Gastrocnemius medialis (tissue), 4 donors: ENCODE data around the gene PSMB10. TPM values are rescaled to one million over a fixed set of nuclear protein-coding genes. Genes with fewer than 3 reads are reported as not detected.

Experiments used
- ATAC-seq, 2 donors: fragments of 150-250 bp; one replicate each; pipeline ENCODE4 v1.9.1; 2016
- DNase-seq, 2 donors: peaks; one replicate each; pipeline ENCODE4 v3.0.0-alpha.2; 2019
- H3K27ac ChIP-seq, 4 donors: fragments of 200-600 bp; sonication (generic); 1 replicate in 1 of 4; 2 replicates in 3 of 4; pipeline ENCODE4 v1.5.1; 2016 to 2018; ENCODE audit warnings: mild to moderate bottlenecking in 2 of 4, moderate library complexity in 1 of 4
- H3K27me3 ChIP-seq, 3 donors: fragments of 200-600 bp; sonication (generic) in 2 of 3; 1 replicate in 1 of 3; 2 replicates in 2 of 3; pipeline versions ENCODE4 v1.5.1 to v1.6.0; 2016 to 2019; ENCODE audit warnings: mild to moderate bottlenecking in 1 of 3, moderate library complexity in 1 of 3
- H3K36me3 ChIP-seq, 2 donors: fragments of 200-600 bp; sonication (generic) in 1 of 2; one replicate each; pipeline ENCODE4 v1.5.1; 2017 to 2018
- H3K4me1 ChIP-seq, 2 donors: fragments of 200-600 bp; sonication (generic) in 1 of 2; one replicate each; pipeline ENCODE4 v1.5.1; 2016 to 2017; ENCODE audit warnings: mild to moderate bottlenecking in 2 of 2
- H3K4me3 ChIP-seq, 4 donors: fragments of 200-600 bp; sonication (generic) in 3 of 4; 1 replicate in 1 of 4; 2 replicates in 3 of 4; pipeline ENCODE4 v1.5.1; 2016 to 2019; ENCODE audit warnings: mild to moderate bottlenecking in 2 of 4
- H3K9me3 ChIP-seq, 3 donors: fragments of 200-600 bp; sonication (generic) in 2 of 3; 1 replicate in 1 of 3; 2 replicates in 2 of 3; pipeline ENCODE4 v1.5.1; 2016 to 2019
- CTCF ChIP-seq, 5 experiments: fragments of 450-650 bp in 3 of 5; fragments of 200-600 bp in 2 of 5; sonication (generic) in 2 of 5; IDR thresholded peaks in 4 of 5; conservative IDR thresholded peaks in 1 of 5; 1 replicate in 4 of 5; 2 replicates in 1 of 5; pipeline ENCODE4 v1.5.1; 2016 to 2019; ENCODE audit warnings: antibody characterized with exemption in 5 of 5, mild to moderate bottlenecking in 3 of 5, moderate library complexity in 3 of 5
- POLR2A ChIP-seq, 2 donors: fragments of 450-650 bp; IDR thresholded peaks; one replicate each; pipeline ENCODE4 v1.6.1; 2017; ENCODE audit warnings: antibody characterized with exemption in 2 of 2, mild to moderate bottlenecking in 2 of 2, moderate library complexity in 2 of 2
- in situ Hi-C, 4 donors: fragments of 200-750 bp; cut with MboI; loops; one replicate each; pipeline versions ENCODE4 v1.15.0 to v1.8.0; 2017; ENCODE audit warnings: low sequenced_read_pairs in 4 of 4
- intact Hi-C: fragments of 100-400 bp; cut with DNase I; formaldehyde crosslinking; loops from one replicate; pipeline ENCODE4 v1.15.1; 2023; ENCODE audit warnings: low total_unique reads
- total RNA-seq, 4 donors: library from RNA; depleted of rRNA; stranded (reverse); fragments of >200 nt; gene quantifications; one replicate each; pipeline versions ENCODE4 v1.1.0 to v1.2.3, GENCODE V29; 2016

Gene PSMB10
- total RNA-seq, 4 donors from 2014 or later, result 18.3 to 41.4 (median 23.9) TPM

GRCh38 chr16:67928561-67929364 lies 7.9 kb downstream of the PSMB10 start:
- Histone ChIP-seq H3K27me3 (no peaks in the 10 kb centered on the region), H3K27ac (peak overlapping the region in 2 of 4 donors; percentile 60 to 66), H3K4me1 (peaks cover 29 to 34% of the 10 kb centered on the region in 2 donors), H3K4me3 (no peak overlapping the region), H3K36me3 (peaks cover 0 to 10% of the 10 kb centered on the region in 2 donors), H3K9me3 (no peaks in the 10 kb centered on the region)
- peak; percentile 59 to 61 for ATAC-seq
- TF ChIP-seq POLR2A (IDR thresholded peaks at IDR 0.05), result no peak
- TF ChIP-seq CTCF (IDR thresholded peaks at IDR 0.05 in 4 of 5, conservative IDR thresholded peaks at IDR 0.05 in 1 of 5), result peak; percentile 88 to 95 (median 93)
- in situ Hi-C loops (loop anchor here (5.0 to 10.0 kb wide), 3 partner anchors 104 to 114 kb away; no protein-coding TSS in a partner anchor), intact Hi-C loops (loop anchor here (1.0 to 10.0 kb wide), 4 partner anchors 44 to 254 kb away; partner anchors contain the start of genes NRN1L and THAP11)
- peak; percentile 46 to 65 for DNase-seq

GRCh38 chr16:67928147-67928546 lies 8.5 kb downstream of the PSMB10 start:
- H3K27me3 ChIP-seq, result no peaks in the 10 kb centered on the region
- TF ChIP-seq CTCF (IDR thresholded peaks at IDR 0.05 in 4 of 5, conservative IDR thresholded peaks at IDR 0.05 in 1 of 5), result no peak
- no peak for TF ChIP-seq POLR2A (IDR thresholded peaks at IDR 0.05)
- peak in 1 of 2 donors; percentile 11 for DNase-seq
- H3K4me1 ChIP-seq, result peaks cover 33 to 40% of the 10 kb centered on the region in 2 donors
- H3K36me3 ChIP-seq, result peaks cover 0 to 10% of the 10 kb centered on the region in 2 donors
- intact Hi-C loops, result loop anchor here (1.0 to 10.0 kb wide), 4 partner anchors 44 to 253 kb away; partner anchors contain the start of genes NRN1L and THAP11
- no peak for ATAC-seq
- no peaks in the 10 kb centered on the region for H3K9me3 ChIP-seq
- in situ Hi-C loops, result loop anchor here (5.0 to 10.0 kb wide), 3 partner anchors 103 to 113 kb away; no protein-coding TSS in a partner anchor
- no peak overlapping the region for H3K4me3 ChIP-seq
- peak overlapping the region in 2 of 4 donors; percentile 60 to 66 for H3K27ac ChIP-seq

DNA sequence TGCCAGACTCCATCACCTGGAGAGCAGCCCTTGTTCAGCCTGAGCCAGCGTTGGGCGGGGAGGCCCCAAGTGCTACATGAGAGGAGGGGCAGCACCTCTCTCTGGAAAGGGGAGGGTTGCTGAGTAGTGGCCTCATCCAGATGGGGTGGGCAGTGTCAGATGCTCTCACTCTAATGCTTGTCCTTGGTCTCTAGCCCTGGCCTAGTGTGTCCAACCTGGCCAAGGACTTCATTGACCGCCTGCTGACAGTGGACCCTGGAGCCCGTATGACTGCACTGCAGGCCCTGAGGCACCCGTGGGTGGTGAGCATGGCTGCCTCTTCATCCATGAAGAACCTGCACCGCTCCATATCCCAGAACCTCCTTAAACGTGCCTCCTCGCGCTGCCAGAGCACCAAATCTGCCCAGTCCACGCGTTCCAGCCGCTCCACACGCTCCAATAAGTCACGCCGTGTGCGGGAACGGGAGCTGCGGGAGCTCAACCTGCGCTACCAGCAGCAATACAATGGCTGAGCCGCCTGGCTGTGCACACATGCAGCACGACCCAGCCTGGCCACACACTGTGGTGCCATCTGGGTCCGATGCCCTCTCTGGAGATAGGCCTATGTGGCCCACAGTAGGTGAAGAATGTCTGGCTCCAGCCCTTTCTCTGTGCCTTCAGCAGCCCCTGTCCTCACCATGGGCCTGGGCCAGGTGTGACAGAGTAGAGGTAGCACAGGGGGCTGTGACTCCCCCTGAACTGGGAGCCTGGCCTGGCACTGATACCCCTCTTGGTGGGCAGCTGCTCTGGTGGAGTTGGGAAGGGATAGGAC lies 9.3 kb downstream of the PSMB10 start:
- no peak for TF ChIP-seq CTCF (IDR thresholded peaks at IDR 0.05 in 4 of 5, conservative IDR thresholded peaks at IDR 0.05 in 1 of 5)
- TF ChIP-seq POLR2A (IDR thresholded peaks at IDR 0.05), result no peak
- DNase-seq (peak in 1 of 2 donors; percentile 16), ATAC-seq (no peak)
- Histone ChIP-seq H3K4me3 (no peak overlapping the region), H3K36me3 (peaks cover 0 to 10% of the 10 kb centered on the region in 2 donors), H3K27ac (peak overlapping the region; percentile 66 to 81 (median 78)), H3K4me1 (peaks cover 33 to 44% of the 10 kb centered on the region in 2 donors), H3K9me3 (no peaks in the 10 kb centered on the region), H3K27me3 (no peaks in the 10 kb centered on the region)
- in situ Hi-C loops, result loop anchor here (5.0 to 10.0 kb wide), 3 partner anchors 103 to 113 kb away; no protein-coding TSS in a partner anchor
- intact Hi-C loops, result loop anchor here (5.0 to 10.0 kb wide), 2 partner anchors 85 to 253 kb away; partner anchors contain the start of gene THAP11

DNA sequence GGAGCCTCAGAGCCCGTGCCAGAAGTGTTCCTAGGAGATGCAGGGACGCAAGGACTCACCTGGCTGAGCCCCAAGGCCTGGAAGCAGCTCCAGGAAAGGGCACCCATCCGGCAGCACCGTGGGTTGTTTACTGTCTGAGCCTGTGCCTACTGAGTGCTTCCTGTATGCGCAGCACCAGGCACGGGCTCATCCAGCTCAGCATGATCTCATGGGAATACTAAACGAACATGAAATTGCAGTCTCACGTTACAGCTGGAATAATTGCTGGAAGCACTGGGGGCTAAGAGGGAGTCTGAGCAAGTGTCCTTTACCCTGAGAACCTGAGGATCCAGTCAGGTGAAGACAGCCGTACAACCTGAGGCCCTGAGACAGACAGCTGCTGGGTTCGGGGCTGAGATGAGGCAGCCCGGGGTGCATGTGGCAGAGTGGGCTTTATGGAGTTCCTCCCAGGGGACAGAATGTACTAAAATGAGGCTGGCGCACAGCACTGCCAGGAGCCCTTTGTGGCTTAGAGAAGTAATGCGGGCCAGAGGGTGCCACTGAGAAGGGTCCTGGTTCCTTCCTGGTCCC lies 10.4 kb downstream of the PSMB10 start:
- peak; percentile 66 to 71 for ATAC-seq
- peak in 1 of 2 donors; percentile 67 for DNase-seq
- TF ChIP-seq POLR2A (IDR thresholded peaks at IDR 0.05) (peak in 1 of 2 donors; percentile 43), CTCF (IDR thresholded peaks at IDR 0.05 in 4 of 5, conservative IDR thresholded peaks at IDR 0.05 in 1 of 5) (peak in 2 of 5 experiments; percentile 14 to 19)
- Histone ChIP-seq H3K9me3 (no peaks in the 10 kb centered on the region), H3K4me3 (peak overlapping the region in 1 of 4 donors; percentile 28), H3K36me3 (peaks cover 0 to 10% of the 10 kb centered on the region in 2 donors), H3K4me1 (peaks cover 44 to 55% of the 10 kb centered on the region in 2 donors), H3K27ac (peak overlapping the region; percentile 66 to 81 (median 78)), H3K27me3 (no peaks in the 10 kb centered on the region)
- intact Hi-C loops, result loop anchor here (5.0 to 10.0 kb wide), 2 partner anchors 84 to 251 kb away; partner anchors contain the start of gene THAP11
- in situ Hi-C loops, result loop anchor here (5.0 to 10.0 kb wide), 3 partner anchors 101 to 111 kb away; no protein-coding TSS in a partner anchor
